BE2C (cell line): ENCODE measurements around the gene VSTM2A. TPM values are rescaled to one million over a fixed set of nuclear protein-coding genes. Genes with fewer than 3 reads are reported as not detected.
"Not testable (repeated sequence)": the region's sequence is repeated elsewhere in the genome, so short reads cannot be mapped to it uniquely, and the experiment has no call there.

ENCODE experiments used
- DNase-seq: peaks from one replicate; pipeline ENCODE4 v3.0.0-alpha.2; 2020
- H3K27me3 ChIP-seq: fragments of 250-450 bp; sonication (Bioruptor Pico); 2 replicates; pipeline ENCODE4 v1.5.1; 2020; ENCODE audit warnings: mild to moderate bottlenecking
- H3K36me3 ChIP-seq: fragments of 250-450 bp; sonication (Bioruptor Pico); 2 replicates; pipeline ENCODE4 v1.5.1; 2020; ENCODE audit warnings: mild to moderate bottlenecking
- H3K4me1 ChIP-seq: fragments of 250-450 bp; sonication (Bioruptor Pico); 2 replicates; pipeline ENCODE4 v1.5.1; 2020
- H3K4me3 ChIP-seq: 2 replicates; pipeline ENCODE4 v1.5.1; 2011; ENCODE audit warnings: low read depth, low read length
- H3K9me3 ChIP-seq: fragments of 250-450 bp; sonication (Bioruptor Pico); 2 replicates; pipeline ENCODE4 v1.5.1; 2020
- CTCF ChIP-seq: IDR thresholded peaks from 2 replicates; pipeline ENCODE4 v1.5.1; 2012; ENCODE audit warnings: mild to moderate bottlenecking, low read depth, low read length
- polyA plus RNA-seq: library from polyadenylated mRNA; unstranded; fragments of >200 nt; gene quantifications from one replicate; pipeline ENCODE4 v1.2.1, GENCODE V29; 2012; ENCODE audit warnings: low read depth, missing spikeins; ENCODE audit not compliant: insufficient read length, insufficient read depth

VSTM2A gene
- 53.7 TPM for polyA plus RNA-seq

- peak within 1 kb of the TSS; percentile 90 for H3K4me3 ChIP-seq
- peak; percentile 87 for DNase-seq
- no peaks in the 10 kb centered on the region for H3K36me3 ChIP-seq
- TF ChIP-seq CTCF = 0 out of 2 replicates have a peak, but pooled peaks have one; percentile 5
- H3K4me1 ChIP-seq = peaks cover 23% of the 10 kb centered on the region
- no peaks in the 10 kb centered on the region for H3K27me3 ChIP-seq
- H3K9me3 ChIP-seq = no peaks in the 10 kb centered on the region
Observed at GRCh38 chr7:54541669-54542625, at the start of gene VSTM2A. Gene VSTM2A, plus strand, starts transcription at chr7:54542375. Its CDS starts 356 bp downstream, at chr7:54542731.

GRCh38 chr7:54504531-54504930 is 37.6 kb upstream of the VSTM2A start:
- not testable (repeated sequence) for H3K9me3 ChIP-seq, H3K4me1 ChIP-seq, H3K27me3 ChIP-seq, DNase-seq, H3K36me3 ChIP-seq, H3K4me3 ChIP-seq

- H3K27me3 ChIP-seq = no peaks in the 10 kb centered on the region
- TF ChIP-seq CTCF = no peak
- no peak for DNase-seq
- H3K9me3 ChIP-seq = no peaks in the 10 kb centered on the region
- no peak overlapping the region for H3K4me3 ChIP-seq
- no peaks in the 10 kb centered on the region for H3K36me3 ChIP-seq
- H3K4me1 ChIP-seq = no peaks in the 10 kb centered on the region
Observed at GRCh38 chr7:54529568-54529967, 12.6 kb upstream of the VSTM2A start.

DNA sequence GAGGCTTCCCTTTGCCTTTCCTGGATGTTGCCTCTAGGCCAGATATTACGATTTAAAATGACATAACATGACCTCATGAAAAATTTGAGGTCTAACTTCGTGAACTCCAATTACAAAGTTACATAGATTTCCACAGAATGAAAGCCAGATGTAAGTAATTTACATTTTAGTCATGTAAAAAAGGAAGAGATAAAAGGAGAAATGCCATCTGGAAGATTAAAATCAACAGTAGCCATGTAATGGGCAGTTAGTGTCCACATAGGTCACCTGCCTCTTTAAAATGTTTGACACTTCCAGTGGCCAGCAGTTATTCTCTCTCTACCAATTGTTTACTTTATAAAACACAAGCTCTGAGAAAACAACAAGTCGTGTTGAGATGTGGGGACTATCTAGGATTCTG is 4.1 kb upstream of the VSTM2A start:
- DNase-seq = no peak
- Histone ChIP-seq H3K27me3 (no peaks in the 10 kb centered on the region), H3K36me3 (no peaks in the 10 kb centered on the region)

DNA sequence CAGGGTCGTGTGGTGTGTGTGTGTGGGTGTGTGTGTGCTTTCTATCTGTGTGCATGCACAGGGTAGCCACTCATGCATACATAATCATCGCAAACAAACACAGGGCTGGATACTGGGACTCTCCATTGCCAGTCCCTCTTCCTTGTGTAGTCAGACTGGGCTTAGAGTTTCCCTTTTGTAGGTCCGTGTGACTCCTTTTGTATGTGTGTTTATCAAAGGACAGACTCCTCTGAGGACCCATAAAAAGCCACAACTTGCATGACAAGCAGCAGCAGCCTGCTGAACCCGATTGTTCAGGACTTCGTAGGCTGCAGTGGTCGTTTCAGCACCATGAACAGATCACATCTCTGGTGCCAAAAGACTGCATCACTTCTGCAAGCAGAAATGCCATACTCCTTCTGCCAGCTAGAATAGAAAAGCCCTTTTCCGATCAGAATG is 895 bp downstream of the VSTM2A start:
- Histone ChIP-seq H3K4me1 (peaks cover 19% of the 10 kb centered on the region), H3K27me3 (no peaks in the 10 kb centered on the region), H3K36me3 (no peaks in the 10 kb centered on the region), H3K4me3 (peak overlapping the region; percentile 90), H3K9me3 (no peaks in the 10 kb centered on the region)
- DNase-seq = peak; percentile 51
- TF ChIP-seq CTCF = no peak

More for the DNA sequence above, 4.1 kb upstream of the VSTM2A start:
- TF ChIP-seq CTCF = no peak
- H3K9me3 ChIP-seq = no peaks in the 10 kb centered on the region
- no peak overlapping the region for H3K4me3 ChIP-seq
- H3K4me1 ChIP-seq = peaks cover 23% of the 10 kb centered on the region

DNA sequence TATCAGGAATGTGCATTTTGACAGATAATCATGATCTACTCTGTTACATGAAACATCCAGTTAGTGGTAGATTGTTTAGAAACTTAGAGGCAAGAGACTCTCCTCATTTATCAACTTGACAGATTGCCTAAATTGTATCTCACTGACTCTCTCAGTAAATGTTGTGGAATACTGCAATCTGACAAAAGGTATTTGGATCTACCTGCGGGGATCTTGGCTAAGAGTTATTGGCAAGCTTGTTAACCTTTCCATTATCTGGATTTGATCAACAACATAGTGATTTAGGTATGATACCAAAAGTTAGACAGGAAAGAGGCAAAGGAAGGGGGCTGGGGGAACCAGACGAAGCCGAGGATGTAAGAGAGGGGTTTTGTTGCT is 2.0 kb downstream of the VSTM2A start:
- no peak for DNase-seq
- H3K4me1 ChIP-seq = peaks cover 15% of the 10 kb centered on the region
- peak overlapping the region; percentile 90 for H3K4me3 ChIP-seq
- no peak for TF ChIP-seq CTCF
- no peaks in the 10 kb centered on the region for H3K9me3 ChIP-seq
- H3K36me3 ChIP-seq = no peaks in the 10 kb centered on the region
- no peaks in the 10 kb centered on the region for H3K27me3 ChIP-seq
